Spleen (tissue), 7 donors: ENCODE results near the gene SAMD8.

Experiments
- POLR2AphosphoS5 ChIP-seq, 3 donors: sonication (generic); formaldehyde crosslinking; IDR thresholded peaks; one replicate each; pipeline ENCODE4 v1.5.1; 2017; ENCODE audit warnings: antibody characterized with exemption in 3 of 3
- TF ChIP-seq, protein P1 (sequence below), 11 experiments: fragments of 200-600 bp in 7 of 11; fragments of 450-650 bp in 4 of 11; sonication (generic) in 4 of 11; IDR thresholded peaks in 8 of 11; conservative IDR thresholded peaks in 3 of 11; 1 replicate in 7 of 11; 2 replicates in 4 of 11; pipeline versions ENCODE4 v1.4.0 to v1.8.0; 2016 to 2021; ENCODE audit warnings: antibody characterized with exemption in 11 of 11, inconsistent platforms in 4 of 11, mild to moderate bottlenecking in 1 of 11
- donor health status: DM: no; HTN: no; CAD: no; lungs with moderate emphysema.
- donor health status: DM: no; HTN: no; CAD: no.
- donor health status: DM: no; HTN: no; CAD: no.

DNA sequence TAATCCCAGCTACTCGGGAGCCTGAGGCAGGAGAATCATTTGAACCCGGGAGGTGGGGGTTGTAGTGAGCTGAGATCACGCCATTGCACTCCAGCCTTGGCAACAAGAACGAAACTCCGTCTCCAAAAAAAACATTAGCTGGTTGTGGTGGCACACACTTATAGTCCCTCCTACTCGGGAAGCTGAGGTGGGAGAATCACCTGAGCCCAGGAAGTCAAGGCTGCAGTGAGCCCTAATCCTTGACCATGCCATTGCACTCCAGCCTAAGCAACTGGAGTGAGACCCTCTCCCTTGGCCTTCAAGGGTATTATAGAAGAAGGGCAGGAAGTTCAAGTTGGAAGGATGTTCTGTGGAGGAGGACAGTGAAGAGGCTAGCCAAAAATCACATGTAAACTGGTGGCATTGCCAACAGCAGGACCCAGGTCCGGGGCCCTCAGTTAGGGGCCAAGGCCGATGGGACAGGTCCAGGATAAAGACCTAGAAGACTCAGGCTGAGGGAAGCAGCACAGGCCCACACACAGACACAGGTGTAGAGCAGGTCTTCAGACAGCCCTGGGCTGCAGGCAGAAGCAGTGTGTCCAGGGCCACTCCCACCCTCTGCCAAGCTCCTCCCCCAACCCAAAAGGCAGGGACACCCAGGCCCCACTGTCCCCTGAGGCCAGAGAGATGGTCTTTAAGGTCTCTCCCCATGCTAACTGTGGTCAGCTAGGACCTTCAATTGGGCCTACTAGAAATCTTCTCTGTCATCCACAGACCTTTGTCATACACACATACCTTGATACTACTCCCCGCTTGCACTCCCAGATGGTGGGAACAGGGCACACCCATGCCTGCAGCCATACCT, 8.4 kb upstream of the SAMD8 start:
- TF ChIP-seq, protein P1, sequence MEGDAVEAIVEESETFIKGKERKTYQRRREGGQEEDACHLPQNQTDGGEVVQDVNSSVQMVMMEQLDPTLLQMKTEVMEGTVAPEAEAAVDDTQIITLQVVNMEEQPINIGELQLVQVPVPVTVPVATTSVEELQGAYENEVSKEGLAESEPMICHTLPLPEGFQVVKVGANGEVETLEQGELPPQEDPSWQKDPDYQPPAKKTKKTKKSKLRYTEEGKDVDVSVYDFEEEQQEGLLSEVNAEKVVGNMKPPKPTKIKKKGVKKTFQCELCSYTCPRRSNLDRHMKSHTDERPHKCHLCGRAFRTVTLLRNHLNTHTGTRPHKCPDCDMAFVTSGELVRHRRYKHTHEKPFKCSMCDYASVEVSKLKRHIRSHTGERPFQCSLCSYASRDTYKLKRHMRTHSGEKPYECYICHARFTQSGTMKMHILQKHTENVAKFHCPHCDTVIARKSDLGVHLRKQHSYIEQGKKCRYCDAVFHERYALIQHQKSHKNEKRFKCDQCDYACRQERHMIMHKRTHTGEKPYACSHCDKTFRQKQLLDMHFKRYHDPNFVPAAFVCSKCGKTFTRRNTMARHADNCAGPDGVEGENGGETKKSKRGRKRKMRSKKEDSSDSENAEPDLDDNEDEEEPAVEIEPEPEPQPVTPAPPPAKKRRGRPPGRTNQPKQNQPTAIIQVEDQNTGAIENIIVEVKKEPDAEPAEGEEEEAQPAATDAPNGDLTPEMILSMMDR (IDR thresholded peaks at IDR 0.05 in 8 of 11, conservative IDR thresholded peaks at IDR 0.05 in 3 of 11), result no peak
- no peak for TF ChIP-seq POLR2AphosphoS5 (IDR thresholded peaks at IDR 0.05)
